GM21528 (cell line): ENCODE data around the gene DGCR6.
"Not testable (repeated sequence)": the region's sequence is repeated elsewhere in the genome, so short reads cannot be mapped to it uniquely, and the experiment has no call there.

Experiments used
- ATAC-seq: cut with Tn5 transposase; IDR thresholded peaks from one replicate; pipeline ENCODE4 v1.9.1; 2021; ENCODE audit warnings: mild to moderate bottlenecking, moderate library complexity; ENCODE audit not compliant: unreplicated experiment, low FRiP score

The DGCR6 gene

DNA sequence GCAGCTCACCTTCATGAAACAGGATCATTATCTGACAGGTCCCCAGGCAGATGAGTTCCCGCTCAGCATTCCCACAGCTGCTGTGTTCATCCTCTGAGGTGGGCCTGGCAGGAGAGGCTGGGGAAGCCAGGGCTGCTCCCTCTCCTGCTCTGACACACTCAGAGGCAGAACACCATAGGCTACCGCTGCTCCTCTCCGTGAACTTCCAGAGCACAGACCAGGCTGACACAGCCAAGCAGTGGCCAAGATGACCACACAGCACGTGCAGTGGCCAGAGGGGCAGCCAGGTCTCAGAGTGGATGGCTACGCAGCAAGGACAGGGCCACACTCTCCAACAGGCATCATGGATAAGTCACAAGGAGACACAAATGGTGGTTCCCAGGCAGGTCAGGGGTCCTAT is 21.5 kb downstream of the DGCR6 start:
- no peak for ATAC-seq

DNA sequence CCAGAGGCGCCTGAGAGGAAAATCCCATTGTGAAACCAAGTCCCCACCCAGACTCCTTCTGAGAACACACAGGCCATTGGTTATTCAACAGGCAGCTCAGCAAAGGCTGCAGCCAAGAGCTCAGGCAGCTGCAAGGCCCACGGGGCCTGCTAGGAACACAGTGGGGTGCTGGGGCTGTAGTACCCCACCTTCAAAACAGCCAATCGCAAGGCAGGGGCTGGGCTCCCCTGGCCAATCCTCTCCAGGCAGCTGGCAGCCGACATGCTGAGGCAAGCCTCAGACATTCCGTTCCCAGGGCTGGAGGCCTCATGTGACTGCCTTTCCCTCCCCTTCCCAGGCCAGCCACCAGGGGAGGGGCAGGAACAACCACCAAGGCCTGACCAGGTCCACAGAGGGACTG is 23.3 kb downstream of the DGCR6 start:
- no peak for ATAC-seq

DNA sequence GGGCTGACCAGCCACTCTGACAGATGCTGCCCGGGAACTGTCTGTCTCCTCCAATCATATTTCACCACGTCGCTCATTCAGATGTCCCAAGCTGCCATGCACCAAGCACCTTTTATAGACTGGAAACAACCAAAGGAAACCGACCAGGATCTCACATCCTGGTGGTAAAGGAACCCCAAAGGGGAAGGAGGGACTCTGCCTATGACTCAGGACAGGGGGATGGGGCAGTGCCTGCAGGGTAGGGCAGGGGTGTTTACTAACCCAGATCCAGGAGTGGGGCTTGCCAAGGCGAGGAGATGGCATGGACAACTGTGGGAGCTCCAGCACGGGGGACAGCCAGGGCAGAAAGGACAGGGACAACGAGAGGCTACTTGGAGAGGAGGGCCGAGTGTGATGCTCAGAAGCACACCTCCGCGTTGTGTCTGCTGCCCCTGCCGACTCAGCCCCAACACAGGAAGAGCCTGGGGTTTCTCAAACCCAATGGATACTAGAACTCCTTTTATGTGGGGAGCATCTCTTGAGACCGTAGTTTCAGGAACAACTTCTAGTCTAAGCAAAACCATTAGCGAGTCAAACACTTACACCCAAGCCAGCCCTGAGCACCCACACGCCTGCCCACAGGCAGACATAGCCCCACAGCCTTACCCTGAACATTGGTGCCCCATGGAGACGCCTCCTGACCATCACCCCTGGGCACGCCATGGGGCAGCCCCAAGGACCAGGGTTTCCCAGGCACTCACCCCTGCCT is 26.0 kb downstream of the DGCR6 start:
- no peak for ATAC-seq

DNA sequence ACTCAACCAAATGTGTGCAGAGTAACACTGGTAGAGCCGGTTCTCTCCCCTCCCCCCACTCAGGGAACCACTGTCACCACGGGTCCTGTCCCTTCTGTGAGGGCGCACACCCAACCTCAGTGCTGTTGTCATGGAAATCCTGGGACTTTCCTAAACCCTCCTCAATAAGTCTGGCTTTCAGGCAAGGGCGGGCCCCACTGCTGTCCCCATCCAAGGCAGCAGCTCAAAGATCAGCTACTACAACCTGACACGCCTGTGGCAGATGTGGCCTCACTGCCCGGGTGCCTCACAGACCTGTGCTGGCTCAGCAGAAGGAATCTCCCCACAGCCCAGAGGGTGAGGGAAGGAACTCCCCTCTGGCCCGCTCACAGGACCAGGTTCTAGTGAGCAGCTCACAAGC is 27.8 kb downstream of the DGCR6 start:
- no peak for ATAC-seq

DNA sequence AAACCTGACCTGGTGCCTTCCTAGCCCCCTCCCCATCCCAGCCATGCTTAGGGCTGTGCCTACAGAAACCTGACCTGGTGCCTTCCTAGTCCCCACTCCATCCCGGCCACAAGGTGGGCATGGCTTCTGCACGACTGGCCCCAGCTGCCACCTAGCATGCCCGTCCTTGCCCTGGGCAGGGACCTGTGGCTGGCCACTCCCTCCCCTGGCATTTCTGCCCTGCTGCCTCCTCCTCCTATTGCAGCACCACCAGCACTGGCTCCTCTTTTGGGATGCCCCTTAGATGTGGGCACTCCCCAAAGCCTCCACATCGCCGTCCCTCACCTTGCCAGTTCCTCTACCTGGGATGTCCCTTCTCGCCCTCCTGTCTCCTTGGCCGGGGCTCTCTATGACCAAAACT is 28.6 kb downstream of the DGCR6 start:
- ATAC-seq: not testable (repeated sequence)

DNA sequence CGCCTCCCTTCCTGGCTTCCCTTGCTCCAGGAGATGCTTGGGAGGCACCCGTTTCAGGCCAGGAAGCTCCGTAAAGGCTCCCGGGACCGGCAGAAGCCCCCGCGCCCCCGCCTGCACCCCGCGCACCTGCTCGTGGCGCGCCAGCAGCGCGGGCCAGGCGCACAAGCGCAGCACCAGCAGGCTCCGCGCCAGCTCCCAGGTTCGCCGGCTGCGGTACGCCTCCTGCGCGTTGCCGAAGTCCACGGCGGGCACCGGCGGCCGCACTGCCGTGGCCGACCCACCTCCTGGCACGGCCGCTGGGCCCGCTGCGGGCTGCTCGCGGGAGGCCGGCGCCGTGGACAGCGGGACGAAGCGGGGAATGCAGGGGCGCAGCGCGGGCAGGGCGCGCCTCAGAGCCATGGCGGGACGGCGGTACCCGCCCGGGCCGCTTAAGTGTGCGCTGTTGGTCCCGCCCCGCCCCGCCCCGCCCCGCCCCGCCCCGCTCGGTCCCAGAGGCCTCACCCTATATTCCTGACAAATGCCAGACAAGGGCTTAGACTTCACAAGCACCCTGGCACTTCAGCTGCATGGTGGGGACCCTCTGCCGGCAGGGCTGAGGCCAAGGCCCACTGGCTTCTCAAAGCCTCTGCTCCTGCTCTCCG is 29.9 kb downstream of the DGCR6 start, which contains the start of gene PRODH:
PRODH (minus strand) TSS at position 405 of the 641 bp plus-strand sequence; CDS start at position 399, 6 bp downstream.
- no peak for ATAC-seq

DNA sequence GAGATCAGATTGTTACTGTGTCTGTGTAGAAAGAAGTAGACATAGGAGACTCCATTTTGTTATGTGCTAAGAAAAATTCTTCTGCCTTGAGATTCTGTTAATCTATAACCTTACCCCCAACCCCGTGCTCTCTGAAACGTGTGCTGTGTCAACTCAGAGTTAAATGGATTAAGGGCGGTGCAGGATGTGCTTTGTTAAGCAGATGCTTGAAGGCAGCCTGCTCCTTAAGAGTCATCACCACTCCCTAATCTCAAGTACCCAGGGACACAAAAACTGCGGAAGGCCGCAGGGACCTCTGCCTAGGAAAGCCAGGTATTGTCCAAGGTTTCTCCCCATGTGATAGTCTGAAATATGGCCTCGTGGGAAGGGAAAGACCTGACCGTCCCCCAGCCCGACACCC is 32.6 kb downstream of the DGCR6 start:
- not testable (repeated sequence) for ATAC-seq

DNA sequence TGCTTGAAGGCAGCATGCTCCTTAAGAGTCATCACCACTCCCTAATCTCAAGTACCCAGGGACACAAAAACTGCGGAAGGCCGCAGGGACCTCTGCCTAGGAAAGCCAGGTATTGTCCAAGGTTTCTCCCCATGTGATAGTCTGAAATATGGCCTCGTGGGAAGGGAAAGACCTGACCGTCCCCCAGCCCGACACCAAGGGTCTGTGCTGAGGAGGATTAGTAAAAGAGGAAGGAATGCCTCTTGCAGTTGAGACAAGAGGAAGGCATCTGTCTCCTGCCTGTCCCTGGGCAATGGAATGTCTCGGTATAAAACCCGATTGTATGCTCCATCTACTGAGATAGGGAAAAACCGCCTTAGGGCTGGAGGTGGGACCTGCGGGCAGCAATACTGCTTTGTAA is 41.0 kb downstream of the DGCR6 start:
- not testable (repeated sequence) for ATAC-seq

DNA sequence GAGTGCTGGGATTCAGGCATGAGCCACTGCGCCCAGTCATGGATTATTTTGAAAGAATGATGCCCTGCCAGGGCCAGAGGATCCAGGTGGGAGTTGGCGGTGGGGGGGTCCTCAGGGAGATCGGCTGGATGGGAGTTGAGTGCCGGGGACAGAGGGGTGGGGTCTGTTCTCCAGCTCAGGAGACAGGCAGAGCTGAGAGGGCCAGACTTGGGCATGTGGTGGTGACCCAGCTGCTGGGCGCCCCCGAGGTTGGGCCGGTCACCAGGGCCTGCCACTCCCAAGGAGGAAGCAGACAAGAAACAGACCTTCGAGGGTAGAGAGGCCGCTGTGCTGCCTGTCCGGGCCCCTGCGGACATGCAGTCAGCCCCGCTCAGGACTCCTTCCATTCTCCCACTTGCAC is 41.8 kb downstream of the DGCR6 start:
- no peak for ATAC-seq

DNA sequence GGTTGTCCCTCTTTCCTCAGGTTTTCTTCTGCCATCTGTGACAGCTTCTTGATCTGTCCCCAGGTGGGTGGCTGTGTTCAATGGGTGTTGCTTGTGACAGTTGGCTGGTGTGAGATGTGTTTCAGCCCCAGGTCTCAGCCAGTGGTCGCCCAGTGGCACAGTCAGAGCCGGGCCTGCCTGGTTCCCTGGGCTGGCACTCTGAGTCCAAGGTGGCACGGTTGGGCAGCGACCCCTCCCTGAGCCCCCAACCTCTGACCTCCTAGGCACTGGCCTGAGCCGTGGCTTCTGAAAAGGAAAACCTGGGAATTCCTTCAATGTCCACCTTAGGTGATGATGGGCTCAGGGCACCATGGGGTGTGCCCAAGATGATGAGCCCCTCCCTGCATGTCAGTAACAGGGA is 44.0 kb downstream of the DGCR6 start:
- ATAC-seq: no peak

DNA sequence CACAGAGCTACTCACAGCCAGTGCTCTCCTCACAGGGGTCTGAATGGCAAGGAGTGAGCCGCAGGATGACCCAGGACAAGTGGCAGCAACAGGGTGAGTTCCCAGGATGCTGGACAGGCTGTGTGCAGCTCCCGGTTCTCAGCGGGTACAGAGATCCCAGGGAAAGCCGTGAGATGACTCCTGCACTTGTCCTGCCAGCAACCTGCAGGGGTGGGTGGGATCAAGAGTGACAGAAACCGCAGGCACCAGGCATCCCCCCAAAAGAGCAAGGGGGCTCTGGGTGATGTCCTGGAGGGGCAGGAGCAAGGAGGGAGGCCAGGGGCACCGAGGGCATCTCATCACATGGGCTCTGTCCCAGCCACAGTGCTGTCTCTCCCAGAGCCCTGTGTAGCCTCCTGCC is 45.9 kb downstream of the DGCR6 start:
- ATAC-seq: no peak

DNA sequence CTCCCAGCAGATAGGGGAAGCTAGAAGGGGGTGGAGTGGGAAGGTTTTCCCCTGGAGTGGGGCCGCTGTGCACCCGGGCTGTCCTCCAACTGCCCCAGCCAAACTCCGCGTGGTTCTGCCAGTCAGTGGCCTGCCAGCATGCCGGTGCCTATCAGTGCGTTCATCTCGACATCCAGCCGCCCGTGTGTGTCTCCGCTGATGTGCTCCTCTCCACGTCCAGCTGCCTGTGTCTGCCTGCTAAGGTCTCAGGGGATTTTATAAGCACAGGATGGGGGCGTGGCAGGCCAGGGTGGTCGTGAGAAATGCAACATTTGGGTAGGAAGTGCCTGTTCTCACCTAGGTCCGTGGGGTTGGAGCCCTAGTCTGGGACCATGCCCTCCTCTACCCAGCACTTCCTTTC is 47.0 kb downstream of the DGCR6 start:
- not testable (repeated sequence) for ATAC-seq

DNA sequence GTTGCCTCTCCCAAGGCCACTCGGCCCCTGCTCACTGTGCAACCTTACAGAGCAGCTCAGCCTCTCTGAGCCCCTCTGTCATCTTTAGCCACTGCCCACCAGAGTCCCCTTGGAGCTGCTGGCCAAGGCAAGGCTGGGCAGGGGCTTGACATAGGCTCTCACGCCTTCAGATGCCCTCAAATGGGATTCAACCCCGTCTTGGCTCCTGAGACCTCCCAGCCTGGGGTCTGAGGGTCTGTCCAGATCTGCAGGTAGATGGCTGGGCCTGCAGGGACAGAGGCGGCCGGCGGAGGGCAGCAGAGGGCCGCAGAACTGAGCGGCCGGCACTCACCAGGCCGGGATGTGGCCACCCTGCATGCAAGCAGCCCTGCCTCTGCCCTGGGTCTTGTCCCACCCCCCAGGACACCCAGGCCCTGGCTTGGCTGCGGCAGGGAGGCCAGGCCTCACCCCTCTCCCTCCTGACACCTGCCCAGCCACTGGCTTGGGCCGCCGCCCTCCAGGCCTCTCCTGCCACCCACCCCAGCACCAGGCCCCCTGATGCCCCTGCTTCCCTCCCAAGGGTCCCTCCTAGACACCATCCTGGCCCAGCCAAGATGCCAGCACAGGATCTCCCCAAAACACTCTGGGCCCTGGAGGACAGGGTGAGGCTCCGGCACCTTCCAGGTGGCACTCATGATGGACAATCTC is 48.3 kb downstream of the DGCR6 start:
- not testable (repeated sequence) for ATAC-seq

DNA sequence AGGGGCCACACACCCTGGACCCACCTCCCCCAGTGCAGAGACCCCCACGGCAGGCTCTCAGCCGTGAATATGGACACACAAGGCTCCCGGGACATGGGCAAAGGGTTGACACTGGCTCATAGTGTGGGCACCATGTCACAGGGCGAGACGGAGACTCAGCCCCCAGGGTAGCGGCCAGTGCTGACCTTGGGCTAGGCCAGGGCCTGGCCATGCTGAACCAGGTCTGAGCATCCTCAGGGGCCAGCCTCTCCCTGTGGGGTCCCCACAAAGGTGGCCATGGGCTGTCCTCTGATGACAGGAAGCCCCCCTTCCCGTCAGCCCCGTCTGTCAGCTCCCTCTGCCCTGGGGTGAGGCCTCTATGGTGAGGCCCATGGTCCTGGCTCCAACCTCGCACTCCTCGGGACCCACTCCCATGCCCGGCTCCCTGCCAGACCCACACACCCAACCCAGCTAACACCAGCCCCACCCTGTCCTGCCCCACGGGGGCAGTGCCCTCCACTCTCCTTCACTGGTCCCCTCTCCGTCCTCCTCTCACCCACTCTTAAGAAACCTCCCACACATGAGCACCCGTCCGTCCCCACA is 49.0 kb downstream of the DGCR6 start:
- no peak for ATAC-seq

DNA sequence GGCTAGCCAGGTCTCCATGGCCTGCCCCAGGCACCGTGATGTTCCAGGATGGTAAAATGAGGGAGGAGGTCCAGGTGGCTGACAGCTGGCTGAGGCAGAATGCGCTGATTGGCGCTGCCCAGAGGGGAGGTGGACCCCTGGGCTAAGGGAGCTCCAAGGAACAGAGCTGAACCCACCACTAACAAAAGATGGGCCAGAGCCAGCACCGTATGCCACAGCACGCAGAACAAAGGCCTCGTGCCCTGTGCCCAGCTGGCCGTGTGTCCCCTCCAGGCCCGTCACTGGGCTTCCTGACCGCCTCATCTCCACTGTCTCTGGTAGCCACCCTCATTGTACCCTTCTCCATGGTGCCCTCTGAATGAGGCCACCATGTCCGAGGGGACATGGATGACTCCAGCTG is 49.6 kb downstream of the DGCR6 start:
- no peak for ATAC-seq

DNA sequence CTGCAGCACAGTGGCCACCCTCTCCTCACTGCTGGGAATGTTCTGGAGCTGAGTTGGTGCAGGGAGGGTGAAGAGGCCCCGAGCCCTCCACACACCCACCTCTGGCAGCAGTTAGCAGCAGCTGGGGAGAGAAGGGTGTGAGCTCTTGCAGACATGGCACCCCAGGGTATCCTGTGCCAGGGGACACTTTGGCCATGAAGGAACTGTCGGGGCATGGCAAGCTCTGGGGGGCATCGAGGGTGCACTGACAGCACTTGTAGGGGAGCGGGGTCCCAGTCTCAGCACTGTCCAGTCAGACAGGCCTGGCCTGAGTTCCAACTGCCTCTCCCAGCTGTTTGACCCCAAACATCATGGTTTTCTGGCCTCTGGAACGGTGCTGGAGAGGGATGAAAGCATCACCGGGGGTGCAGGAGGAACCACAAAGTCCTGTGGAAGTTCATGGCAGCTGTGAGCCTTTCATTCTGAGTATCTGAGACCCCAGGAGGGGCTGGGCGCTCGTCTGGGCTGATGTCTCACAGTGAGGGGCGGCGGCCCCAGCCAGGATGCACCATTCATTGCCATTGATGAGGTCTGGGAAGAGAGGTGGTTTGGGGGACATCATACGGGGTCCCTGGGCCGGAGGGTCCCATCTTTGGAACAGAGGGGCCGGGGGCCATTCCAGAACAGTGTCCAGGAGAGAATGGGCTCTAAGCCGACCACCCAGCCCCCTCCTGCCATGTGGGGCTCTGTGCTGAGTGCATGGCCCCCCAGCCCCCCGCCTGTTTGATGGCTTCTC is 50.2 kb downstream of the DGCR6 start:
- not testable (repeated sequence) for ATAC-seq

DNA sequence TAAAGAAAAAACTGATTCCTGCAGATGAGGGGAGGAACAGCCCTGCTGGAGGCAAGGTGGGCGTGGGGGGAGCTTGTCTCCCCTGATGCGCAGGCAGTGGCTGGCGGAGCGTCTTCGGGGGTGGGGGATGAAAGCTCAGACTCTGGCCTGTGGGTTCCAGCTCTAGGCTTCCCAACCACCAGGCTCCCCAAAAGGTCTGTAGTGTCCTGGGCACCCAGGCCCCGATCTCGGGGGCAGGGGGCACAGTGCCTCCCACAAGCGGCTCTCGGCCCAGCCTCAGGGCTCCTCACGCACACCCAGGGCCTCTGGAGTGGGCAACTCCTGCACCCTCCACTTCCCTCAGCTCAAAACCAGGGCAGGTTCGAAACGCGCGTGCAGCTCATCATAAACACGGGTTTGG is 50.8 kb downstream of the DGCR6 start:
- not testable (repeated sequence) for ATAC-seq

DNA sequence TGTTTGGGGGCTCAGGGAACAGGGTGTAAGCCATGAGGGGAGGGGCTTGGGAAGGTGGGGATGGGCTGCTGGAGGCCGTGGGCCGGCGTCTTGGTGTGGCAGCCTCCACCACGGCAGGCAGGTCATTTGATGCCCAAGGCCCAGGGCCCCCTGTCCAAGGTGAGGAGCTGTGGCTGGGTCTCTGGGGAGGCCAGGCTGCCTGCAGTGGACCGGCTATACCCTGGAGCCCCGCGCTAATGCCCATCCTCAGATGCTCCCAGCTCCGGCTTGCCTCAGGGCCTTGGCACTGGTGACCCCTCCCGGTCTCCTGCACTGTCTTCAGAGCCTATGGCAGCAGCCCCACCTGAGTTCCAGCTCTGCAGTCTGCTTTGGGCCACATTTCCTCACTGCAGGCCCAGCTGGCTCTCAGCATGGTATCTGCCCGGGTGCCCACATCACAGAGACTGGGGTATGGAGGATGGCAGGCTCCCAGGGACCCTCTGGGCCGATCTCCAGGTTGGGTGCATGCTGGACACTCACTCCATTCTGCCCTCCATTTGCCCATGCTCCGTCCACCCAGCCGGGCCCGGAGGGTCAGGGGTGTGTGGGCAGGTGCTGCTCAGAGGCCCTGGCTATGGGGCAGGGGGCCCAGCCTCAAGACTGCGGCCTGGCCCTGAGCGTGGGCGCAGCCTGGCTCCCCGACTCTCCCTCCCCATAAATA is 51.7 kb downstream of the DGCR6 start:
- ATAC-seq: not testable (repeated sequence)

DNA sequence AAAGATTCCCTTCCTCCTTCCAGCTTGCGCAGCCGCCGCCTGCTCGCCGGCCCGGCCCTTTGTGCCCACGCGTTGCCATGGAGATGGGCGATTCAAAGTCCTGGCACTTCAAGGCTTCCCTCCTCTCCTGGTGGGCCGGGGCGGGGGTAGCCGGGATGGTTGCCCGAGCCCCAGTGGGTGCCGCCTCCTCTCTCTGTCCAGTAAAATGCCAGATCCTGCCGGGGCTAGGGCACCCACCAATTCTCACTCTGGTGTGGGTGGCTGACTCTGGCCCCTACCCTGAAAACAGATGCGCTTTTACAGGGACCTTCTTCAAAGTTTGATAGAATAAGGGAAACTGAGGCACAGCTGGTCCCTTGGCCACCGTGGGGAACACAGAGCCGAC is 52.2 kb downstream of the DGCR6 start:
- ATAC-seq: not testable (repeated sequence)

DNA sequence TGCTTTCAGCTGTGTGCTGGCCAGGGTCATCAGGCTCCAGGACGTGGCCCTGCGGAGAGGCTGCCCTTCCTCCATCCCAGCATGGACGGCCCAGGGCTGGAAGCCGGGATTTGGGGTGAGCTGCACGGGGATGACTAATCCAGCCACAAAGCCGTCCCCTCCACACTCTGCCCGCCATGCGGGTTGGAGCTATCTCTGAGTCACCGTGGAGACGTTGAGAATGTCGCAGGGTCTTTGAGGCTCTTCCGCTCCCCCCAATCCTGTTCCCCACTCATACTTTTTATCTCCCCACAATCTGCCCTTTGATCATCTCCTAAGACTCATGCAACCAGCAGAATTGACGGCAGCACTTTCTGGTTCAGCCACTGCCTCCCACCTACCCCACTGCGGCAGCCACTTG is 52.6 kb downstream of the DGCR6 start:
- not testable (repeated sequence) for ATAC-seq
